ENCODE measurements around the gene KDM8. TPM values are rescaled to one million over a fixed set of nuclear protein-coding genes. Genes with fewer than 3 reads are reported as not detected.
"Not testable (repeated sequence)": the region's sequence is repeated elsewhere in the genome, so short reads cannot be mapped to it uniquely, and the experiment has no call there.

KDM8 gene
- total RNA-seq, 2 donors from 2014 or later: 4.4 to 4.6 TPM

DNA sequence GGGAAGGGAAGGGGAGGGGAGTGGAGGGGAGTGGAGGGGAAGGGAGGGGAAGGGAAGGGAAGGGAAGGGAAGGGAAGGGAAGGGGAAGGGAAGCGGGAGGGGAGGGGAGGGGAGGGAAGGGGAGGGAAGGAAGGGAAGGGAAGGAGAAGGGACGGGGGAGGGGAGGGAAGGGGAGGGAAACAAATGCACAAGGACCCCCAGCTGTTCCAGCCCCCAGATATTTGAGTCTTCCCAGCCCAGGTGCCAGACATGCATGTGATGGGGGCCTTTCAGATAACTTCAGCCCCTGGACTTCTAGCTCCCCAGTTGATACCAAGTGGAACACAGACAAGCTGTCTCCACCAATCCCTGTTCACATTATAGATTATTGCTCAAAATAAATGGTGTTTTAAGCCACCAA, 14.7 kb upstream of the KDM8 start:
- DNase-seq (ENCODE audit: low spot score): no peak
- intact Hi-C loops (cut with DNase I): loop anchor here in 1 of 2 donors (5.0 to 10.0 kb wide), 2 partner anchors 266 to 1931 kb away; partner anchors contain the start of gene ZKSCAN2

DNA sequence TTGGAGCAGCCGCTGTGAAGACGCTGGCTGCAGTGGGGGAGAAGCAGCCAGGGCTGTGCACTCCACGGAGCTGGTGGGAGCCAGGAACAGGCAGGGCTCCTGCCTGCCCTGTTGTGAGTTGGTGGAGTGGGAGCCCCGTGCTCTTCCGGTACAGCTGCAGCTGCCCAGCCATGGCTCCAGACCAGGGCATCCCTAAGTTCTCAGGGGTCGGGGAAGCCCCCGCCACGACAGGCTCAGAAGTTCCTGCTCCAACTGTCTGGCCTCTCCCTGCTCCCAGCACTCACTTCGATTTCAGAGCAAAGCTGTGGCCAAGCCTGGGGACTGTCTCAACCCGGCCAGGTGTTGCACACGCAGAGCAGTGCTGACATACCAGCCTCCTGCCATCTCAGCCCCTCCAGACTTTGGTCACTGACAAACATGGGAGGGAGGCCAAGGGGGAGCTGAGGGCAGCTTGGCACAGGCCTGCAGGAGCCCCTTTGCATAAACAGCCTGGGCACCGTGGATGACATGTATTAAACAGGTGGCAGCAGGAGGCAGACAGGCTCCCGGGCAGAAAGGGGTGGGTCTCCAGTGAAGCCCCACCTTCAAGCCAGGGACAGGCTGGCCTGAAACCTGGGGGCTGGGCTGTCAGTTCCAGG, 13.9 kb upstream of the KDM8 start:
- no peak for DNase-seq (ENCODE audit: low spot score)
- intact Hi-C loops (cut with DNase I): loop anchor here in 1 of 2 donors (5.0 to 10.0 kb wide), 2 partner anchors 265 to 1932 kb away; partner anchors contain the start of gene ZKSCAN2

DNA sequence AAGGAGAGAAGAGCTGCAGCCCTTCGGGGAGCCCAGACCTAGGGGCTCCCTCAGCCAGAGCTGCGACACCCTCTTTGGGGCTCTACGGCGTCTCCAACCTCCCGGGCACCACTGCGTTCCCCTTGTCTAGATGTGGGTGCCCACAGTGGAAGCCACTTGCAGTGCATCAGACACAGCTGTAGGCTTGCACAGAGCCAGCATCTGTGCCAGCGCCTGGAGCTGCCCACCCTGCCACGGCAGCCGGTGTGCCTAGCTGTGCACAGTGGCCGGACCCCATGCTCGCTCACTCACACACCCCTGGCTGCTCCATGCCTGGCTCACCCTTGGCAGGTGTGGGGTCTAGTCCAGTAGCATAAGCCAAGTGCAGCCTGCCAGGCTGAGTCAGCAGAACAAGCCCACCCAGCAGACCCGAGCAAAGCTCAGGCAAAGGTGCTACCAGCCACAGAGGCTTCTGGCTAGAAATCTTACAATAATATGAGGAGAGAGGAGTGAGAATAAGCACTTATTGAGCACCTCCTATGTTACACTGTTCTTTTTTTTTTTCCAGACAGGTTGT, 12.9 kb upstream of the KDM8 start:
- intact Hi-C loops (cut with DNase I): no loop called here
- DNase-seq (ENCODE audit: low spot score): no peak

DNA sequence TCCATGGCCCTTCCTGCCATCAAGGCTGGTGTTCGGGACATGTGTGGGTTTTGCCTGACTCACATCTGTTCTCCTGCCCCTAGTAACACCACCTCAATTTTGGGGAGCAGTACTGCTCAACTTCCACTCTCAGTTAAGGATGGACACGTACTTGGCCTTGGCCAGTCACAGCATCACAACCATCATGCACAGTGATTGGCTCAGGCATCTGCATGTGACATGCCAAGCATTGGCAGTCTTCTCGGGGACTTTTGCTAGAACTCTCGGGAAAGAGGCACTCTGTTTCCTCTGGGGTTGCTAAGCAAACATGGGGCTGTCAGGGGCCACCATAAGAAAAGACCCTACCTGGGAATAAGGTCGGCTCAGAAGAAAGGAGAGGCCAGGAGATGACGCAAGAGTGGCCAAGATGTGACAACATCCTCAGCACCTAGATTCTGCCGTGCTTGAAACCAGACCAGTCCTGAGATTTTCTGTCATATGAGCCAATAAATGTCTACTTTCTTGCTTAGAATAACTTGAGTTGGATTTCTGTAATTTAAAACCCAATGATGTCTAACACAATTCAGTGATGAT, 11.9 kb upstream of the KDM8 start:
- intact Hi-C loops (cut with DNase I): no loop called here
- no peak for DNase-seq (ENCODE audit: low spot score)

DNA sequence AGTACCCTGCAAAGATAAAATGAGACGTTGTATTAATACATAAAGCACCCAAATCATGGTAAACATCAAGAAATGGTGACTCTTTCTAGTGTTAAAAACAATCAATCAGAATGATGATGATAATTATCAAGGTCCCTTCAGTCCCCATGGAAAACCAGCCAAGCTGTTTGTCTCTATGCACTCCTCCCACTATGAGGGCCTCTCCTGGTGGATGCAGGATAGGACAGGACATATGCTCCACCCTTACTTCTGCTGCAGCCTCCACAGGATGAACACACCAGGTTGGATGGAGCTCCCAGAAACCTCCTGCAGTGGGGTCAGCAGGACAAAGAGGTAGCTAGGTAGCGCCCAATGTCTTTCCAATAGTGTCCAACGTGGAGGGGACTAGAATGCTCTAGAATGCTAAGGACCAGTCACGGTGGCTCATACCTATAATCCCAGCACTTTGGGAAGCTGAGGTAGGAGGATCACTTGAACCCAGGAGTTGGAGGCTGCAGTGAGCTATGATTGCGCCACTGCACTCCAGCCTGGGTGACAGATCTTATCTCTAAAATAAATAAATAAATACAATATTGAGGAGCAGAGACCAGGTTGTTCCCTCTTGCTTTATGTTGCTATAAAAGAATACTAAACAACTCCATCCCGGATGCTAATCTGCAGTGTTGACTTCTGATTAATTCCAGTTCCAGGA, 9.9 kb upstream of the KDM8 start:
- DNase-seq (ENCODE audit: low spot score): no peak
- intact Hi-C loops (cut with DNase I): no loop called here

DNA sequence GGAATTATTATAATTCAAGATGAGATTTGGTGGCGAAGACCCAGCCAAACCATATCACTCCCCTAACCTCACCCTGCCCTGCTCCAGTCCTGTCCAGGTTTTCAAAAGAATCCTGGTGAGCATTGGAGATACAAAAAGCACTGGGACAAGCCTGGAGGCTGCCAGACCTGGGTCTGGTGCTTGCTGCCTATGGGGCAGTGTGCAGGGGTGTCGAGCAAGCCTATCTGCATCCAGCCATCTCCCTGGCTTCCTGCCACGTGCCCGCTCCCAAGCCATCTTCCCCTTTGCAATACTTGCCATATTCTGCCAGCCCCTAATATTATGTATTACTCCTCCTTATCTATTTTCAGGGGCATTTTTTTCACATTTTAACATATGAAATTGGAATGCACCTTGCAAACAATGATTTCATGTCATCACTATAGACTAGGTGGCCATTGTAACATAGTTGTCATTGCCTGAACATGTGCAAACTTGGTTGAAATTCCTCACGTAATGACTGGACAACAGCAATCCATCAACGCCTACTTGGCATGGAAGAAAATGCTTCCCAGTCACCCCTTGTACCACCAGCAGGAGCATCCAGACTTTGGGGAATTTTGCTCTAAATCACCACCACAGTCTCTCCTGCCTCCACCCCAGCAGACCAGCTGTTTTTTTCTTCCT, 8.1 kb upstream of the KDM8 start:
- intact Hi-C loops (cut with DNase I): no loop called here
- DNase-seq (ENCODE audit: low spot score): no peak

DNA sequence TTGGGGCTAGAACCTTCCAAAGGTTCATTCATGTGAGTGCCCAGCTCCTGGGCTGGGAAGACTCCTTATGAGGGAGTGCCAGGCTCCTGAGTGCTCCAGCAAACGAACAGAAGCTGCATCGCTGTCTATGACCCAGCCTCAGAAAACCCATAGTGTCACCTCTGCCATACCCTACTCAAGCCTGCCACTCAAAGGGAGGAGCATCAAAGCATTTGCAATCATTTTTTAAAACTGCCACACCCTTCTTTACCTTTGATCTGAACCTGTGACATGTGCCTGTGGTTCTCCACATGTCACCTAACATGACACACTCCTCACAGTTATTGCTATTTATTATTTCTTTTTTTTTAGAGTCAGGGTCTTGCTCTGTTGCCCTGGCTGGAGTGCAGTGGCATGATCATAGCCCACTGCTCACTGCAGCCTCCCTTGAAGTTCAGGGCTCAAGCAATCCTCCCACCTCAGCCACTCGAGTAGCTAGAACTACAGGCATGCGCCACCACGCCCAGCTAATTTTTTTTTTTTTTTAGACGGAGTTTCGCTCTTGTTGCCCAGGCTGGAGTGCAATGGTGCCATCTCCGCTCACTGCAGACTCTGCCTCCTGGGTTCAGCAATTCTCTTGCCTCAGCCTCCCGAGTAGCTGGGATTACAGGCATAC, 7.3 kb upstream of the KDM8 start:
- DNase-seq (ENCODE audit: low spot score): no peak
- intact Hi-C loops (cut with DNase I): no loop called here

DNA sequence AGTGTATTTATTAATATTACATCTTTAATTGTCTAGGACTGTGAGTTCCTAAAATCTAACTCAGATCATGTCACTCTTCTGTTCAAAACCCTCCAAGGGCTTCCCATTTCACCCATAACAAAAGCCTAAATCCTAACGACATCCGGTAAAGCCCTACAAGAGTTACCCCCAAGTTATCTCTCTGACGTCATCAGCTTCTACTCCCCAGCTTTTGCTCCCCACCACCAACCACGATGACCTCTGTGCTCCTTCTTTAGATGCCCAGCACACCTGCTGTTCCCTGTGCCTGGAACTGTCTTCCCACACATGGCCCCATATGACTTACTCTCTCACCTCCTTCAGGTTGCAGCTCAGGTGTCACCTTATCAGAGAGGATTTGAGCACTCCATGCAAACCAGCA, 6.3 kb upstream of the KDM8 start:
- DNase-seq (ENCODE audit: low spot score): no peak
- intact Hi-C loops (cut with DNase I): no loop called here

DNA sequence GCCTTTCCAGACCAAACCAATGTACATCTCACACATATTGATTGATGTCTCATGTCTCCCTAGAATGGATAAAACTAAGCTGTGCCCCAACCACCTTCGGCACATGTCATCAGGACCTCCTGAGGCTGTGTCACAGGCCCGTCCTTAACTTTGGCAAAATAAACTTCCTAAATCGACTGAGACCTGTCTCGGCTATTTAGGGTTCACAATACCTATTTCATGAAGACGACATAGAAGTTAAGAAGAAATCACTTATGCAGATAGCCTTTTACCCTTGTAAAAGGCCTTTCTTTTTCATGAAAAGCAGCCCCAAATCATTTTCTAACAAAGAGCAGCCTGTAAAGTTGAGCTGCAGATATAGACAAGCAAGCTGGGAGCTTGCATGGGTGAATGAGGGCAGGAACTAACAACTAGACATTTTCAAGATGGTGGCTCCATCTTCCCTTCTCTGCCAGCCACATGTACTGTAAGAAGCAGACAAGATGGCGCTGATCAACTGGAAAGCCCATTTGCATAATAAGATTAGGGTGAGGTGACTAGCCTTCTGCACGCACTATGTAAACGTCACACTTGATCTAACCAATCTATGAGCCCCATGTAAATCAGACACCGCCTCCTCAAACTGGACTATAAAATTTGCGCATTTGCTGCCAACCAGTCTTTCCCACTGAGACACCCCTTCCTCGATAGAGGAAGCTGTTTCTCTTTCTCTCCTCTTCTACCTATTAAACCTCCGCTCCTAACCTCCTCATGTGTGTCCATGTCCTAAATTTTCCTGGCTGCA, 4.7 kb upstream of the KDM8 start:
- intact Hi-C loops (cut with DNase I): no loop called here
- no peak for DNase-seq (ENCODE audit: low spot score)

DNA sequence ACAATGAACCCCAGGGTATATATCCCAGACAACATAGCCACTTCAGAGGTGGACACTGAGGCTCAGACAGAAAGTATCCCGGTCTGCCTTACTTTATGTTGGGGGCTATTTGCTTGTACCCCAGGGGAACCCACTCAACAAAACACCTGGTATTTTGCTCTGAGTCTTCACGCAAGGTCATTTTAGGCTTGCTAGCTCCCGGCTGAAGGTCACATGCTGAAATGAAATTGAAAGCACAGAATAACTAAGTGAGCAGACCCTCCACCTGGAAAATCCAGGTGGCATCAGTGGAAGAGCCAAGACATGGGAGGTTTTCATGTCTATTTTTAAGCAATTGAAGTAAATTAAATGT, 4.1 kb upstream of the KDM8 start:
- intact Hi-C loops (cut with DNase I): no loop called here
- no peak for DNase-seq (ENCODE audit: low spot score)

DNA sequence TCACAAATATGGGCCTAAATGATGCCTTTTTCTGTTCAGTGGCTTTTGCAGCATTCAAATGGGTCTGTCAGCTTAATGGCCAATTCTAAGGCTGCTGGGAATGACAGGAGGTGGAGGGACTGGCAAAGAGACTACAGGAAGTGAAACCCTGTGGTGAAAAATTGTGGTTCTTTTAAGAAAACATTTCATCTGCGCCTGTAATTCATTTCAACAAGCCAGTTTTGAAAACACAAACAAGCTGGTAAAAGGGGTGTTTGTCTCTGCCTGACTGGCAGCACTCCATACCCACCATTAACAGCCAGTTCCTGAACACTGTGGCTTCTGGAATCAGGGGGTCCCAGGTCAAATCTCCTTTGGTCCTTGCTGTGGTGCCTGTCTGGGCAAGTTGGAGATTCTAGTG, 3.6 kb upstream of the KDM8 start:
- intact Hi-C loops (cut with DNase I): no loop called here
- DNase-seq (ENCODE audit: low spot score): no peak

DNA sequence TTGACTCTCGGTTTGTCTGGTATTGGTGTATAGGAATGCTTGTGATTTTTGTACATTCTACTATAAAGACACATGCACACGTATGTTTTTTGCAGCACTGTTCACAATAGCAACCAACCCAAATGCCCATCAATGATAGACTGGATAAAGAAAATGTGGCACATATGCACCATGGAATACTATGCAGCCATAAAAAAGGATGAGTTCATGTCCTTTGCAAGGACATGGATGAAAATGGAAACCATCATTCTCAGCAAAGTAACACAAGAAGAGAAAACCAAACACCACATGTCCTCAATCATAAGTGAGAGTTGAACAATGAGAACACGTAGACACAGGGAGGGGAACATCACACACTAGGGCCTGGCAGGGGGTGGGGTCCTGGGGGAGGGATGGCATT, 2.4 kb upstream of the KDM8 start:
- DNase-seq (ENCODE audit: low spot score); intact Hi-C loops (cut with DNase I): not testable (repeated sequence)

DNA sequence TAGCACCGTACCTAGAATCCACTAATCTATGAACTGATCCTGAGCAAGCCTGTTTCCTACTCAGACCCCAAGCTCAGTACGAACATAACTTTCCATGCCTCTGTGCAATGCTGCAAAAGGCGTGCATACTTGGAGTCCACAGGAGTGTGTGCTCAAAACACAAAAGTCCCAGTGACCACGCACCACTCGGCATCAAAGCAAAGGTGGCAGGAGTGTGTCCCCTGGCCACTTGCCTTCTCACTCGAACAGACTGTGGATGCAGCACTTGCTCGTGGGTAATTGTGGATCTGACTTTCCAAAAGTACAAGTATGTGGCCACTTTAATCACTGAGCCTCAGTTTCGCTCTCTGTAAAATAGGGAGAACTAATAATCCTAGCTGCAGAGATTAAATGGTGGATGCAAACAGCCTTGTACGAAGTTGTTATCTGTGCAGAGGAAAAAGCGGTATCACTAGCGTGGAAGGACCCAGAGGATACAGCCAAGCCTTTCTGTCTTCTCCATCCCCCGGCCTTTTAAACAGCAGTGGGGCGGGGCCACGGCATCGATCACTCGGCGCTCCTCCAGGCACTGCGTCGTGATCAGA, 311 bp upstream of the KDM8 start:
- DNase-seq (ENCODE audit: low spot score): peak; percentile 98
- intact Hi-C loops (cut with DNase I): no loop called here

DNA sequence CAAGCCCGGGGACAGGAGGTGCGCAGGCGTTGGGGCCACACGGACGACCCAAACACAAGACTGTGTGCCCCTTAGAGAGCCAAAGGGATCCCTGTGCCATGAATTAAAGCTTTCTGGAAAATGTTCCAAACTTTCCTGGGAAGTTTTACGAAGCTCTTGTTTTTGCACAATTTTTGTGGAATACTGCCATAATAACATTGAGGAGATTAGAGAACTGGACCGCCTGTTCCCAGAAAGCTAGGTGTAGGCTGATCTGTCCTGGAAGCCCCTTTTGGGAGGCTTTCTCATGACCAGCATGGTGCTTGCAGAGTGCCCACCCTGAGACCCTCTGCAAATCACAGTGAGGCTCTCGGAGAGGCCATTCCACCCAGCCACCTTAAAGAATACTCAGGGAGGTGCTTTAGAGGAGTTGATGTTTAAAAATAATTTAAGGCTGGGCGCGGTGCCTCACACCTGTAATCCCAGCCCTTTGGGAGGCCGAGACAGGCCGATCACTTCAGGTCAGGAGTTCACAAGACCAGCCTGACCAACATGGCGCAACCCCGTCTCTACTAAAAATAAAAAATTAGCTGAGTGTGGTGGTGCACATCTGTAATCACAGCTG, 1.1 kb downstream of the KDM8 start:
- intact Hi-C loops (cut with DNase I): no loop called here
- DNase-seq (ENCODE audit: low spot score): no peak

DNA sequence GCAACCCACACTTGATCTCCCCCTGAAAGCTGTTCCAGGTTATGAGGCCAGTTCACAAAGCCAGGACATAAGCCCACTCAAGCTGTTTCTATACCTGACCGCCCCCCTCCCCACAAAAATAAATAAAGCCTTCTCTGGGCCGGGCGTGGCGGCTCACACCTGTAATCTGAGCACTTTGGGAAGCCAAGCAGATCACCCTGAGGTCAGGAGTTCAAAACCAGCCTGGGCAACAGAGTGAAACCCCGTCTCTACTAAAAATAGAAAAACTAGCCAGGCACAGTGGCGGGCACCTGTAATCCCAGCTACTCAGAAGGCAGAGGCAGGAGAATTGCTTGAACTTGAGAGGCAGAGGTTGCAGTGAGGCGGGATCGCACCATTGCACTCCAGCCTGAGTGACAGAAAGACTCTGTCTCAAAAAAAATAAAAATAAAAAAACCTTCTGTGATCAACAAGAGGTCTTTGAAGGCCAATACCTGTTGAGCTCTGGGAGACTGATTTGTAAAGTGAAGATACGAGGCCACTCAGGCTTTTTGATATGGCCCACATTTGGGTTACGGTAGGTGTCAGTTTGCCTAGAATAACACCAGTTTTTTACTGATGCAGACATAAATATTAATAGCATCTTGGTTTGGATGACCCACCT, 2.2 kb downstream of the KDM8 start:
- intact Hi-C loops (cut with DNase I): loop anchor here in 1 of 2 donors (5.0 kb wide), 1 partner anchor 1913 kb away; no protein-coding TSS in a partner anchor

DNA sequence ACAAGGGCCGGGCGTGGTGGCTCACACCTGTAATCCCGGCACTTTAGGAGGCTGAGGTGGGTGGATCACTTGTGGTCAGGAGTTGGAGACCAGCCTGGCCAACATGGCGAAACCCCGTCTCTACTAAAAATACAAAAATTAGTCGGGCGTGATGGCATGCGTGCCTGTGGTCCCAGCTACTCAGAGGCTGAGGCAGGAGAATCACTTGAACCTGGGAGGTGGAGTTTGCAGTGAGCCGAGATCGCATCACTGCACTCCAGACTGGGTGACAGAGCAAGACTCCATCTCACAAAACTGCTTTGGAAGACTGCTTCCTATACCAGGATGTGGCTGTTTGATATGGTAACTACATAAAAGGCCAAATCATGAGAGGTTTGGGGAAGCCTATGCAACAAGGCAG, 3.8 kb downstream of the KDM8 start:
- DNase-seq (ENCODE audit: low spot score): not testable (repeated sequence)
- intact Hi-C loops (cut with DNase I): loop anchor here in 1 of 2 donors (5.0 kb wide), 1 partner anchor 1915 kb away; no protein-coding TSS in a partner anchor

More for the DNA sequence above, 2.2 kb downstream of the KDM8 start:
- no peak for DNase-seq (ENCODE audit: low spot score)

DNA sequence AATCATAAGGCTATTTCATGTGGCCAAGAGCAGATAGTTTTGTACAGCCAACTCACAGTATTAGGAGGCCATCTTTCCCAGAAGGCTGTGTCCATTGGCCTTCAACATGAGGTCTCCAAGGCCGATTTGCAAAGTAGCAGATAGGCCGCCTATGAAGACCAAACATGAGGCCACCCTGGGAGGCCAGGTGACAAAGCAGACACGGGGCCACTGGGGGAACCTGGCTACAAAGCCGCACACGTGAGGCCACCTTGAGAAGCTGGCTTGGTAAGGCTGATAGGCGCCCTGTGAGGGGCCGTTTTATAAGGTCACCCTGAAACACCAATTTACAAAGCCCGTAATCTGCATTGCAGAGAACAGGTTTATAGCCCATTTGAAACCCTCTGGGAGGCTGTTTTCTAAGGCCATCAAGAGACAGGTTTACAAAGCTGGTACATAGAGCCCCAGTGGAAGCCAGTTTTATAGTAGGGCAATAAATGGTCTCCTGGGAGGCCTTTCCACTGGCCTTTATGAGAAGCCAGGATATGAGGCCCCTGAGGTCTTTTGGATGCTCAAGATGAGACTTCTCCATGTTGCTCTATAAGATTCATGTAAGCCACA, 4.9 kb downstream of the KDM8 start:
- no peak for DNase-seq (ENCODE audit: low spot score)
- intact Hi-C loops (cut with DNase I): loop anchor here in 1 of 2 donors (5.0 kb wide), 1 partner anchor 1916 kb away; no protein-coding TSS in a partner anchor

Measured in posterior vena cava (tissue), 2 donors.